Upper lobe of left lung (tissue), 6 donors: ENCODE results near the gene KCNJ10. TPM values are rescaled to one million over a fixed set of nuclear protein-coding genes. Genes with fewer than 3 reads are reported as not detected.

Source experiments
- ATAC-seq, 2 donors: fragments of 200-7000 bp; cut with Tn5 transposase; one replicate each; pipeline ENCODE4 v1.9.1; 2022; ENCODE audit warnings: mild to moderate bottlenecking in 2 of 2, moderate library complexity in 2 of 2; ENCODE audit not compliant: low FRiP score in 2 of 2
- DNase-seq, 2 donors: peaks; one replicate each; pipeline ENCODE4 v3.0.0-alpha.2; 2019 to 2020
- H3K27ac ChIP-seq, 4 donors: fragments of 200-600 bp; sonication (generic); one replicate each; pipeline ENCODE4 v1.5.1; 2016 to 2019
- H3K27me3 ChIP-seq, 4 donors: fragments of 200-600 bp; sonication (generic); one replicate each; pipeline ENCODE4 v1.5.1; 2017 to 2019
- H3K36me3 ChIP-seq, 4 donors: fragments of 200-600 bp; sonication (generic); one replicate each; pipeline ENCODE4 v1.5.1; 2016 to 2019
- H3K4me1 ChIP-seq, 4 donors: fragments of 200-600 bp; sonication (generic); one replicate each; pipeline ENCODE4 v1.5.1; 2018 to 2019
- H3K4me3 ChIP-seq, 4 donors: fragments of 200-600 bp; sonication (generic); one replicate each; pipeline ENCODE4 v1.5.1; 2017 to 2019; ENCODE audit warnings: mild to moderate bottlenecking in 2 of 4, moderate library complexity in 1 of 4
- H3K9me3 ChIP-seq, 4 donors: fragments of 200-600 bp; sonication (generic); one replicate each; pipeline ENCODE4 v1.5.1; 2018 to 2019
- CTCF ChIP-seq, 6 experiments: fragments of 450-650 bp in 4 of 6; fragments of 200-600 bp in 2 of 6; sonication (generic) in 2 of 6; IDR thresholded peaks; one replicate each; pipeline ENCODE4 v1.5.1; 2016 to 2019; ENCODE audit warnings: antibody characterized with exemption in 6 of 6
- EP300 ChIP-seq, 4 donors: sonication (generic); formaldehyde crosslinking; IDR thresholded peaks; one replicate each; pipeline ENCODE4 v1.5.1; 2017; ENCODE audit warnings: antibody characterized with exemption in 4 of 4, control low read depth in 2 of 4
- POLR2A ChIP-seq, 4 donors: fragments of 450-650 bp; IDR thresholded peaks; one replicate each; pipeline ENCODE4 v1.5.1; 2016 to 2017; ENCODE audit warnings: antibody characterized with exemption in 4 of 4, mild to moderate bottlenecking in 2 of 4
- POLR2AphosphoS5 ChIP-seq, 2 donors: sonication (generic); formaldehyde crosslinking; IDR thresholded peaks; one replicate each; pipeline ENCODE4 v1.5.1; 2017; ENCODE audit warnings: antibody characterized with exemption in 2 of 2
- WGBS, 2 donors: methylation state at CpG; one replicate each; pipeline ENCODE4 v1.1.5; 2017 to 2018; 5-methylcytosine and 5-hydroxymethylcytosine counted together
- total RNA-seq, 6 donors: library from RNA; depleted of rRNA in 4 of 6; stranded (reverse); fragments of >200 nt in 4 of 6; gene quantifications; one replicate each; pipeline versions ENCODE4 v1.1.0 to v1.2.1, GENCODE V29; 2016 to 2021
- donor health status: DM: no; HTN: no; CAD: no; lungs with moderate emphysema.
- donor health status: DM: no; HTN: yes; CAD: no; lungs with severe emphysema.

KCNJ10 gene
- total RNA-seq, 6 donors from 2014 or later = 0.11 TPM; not detected in 5

GRCh38 chr1:159949981-159950381, 120.0 kb downstream of the KCNJ10 start:
- TF ChIP-seq POLR2AphosphoS5 (IDR thresholded peaks at IDR 0.05) (no peak), CTCF (IDR thresholded peaks at IDR 0.05) (no peak), POLR2A (IDR thresholded peaks at IDR 0.05) (no peak), EP300 (IDR thresholded peaks at IDR 0.05) (no peak)
- peaks cover 10 to 22% (median 15%) of the 10 kb centered on the region in 4 donors for H3K4me1 ChIP-seq

GRCh38 chr1:159949123-159949522, 120.8 kb downstream of the KCNJ10 start:
- no peaks in the 10 kb centered on the region for H3K36me3 ChIP-seq
- peaks cover 12 to 20% (median 17%) of the 10 kb centered on the region in 4 donors for H3K4me1 ChIP-seq
- no peak for TF ChIP-seq CTCF (IDR thresholded peaks at IDR 0.05)
- TF ChIP-seq EP300 (IDR thresholded peaks at IDR 0.05) = no peak
- TF ChIP-seq POLR2A (IDR thresholded peaks at IDR 0.05) = no peak
- TF ChIP-seq POLR2AphosphoS5 (IDR thresholded peaks at IDR 0.05) = no peak
- H3K27me3 ChIP-seq = peaks cover 0 to 8% (median 0%) of the 10 kb centered on the region in 4 donors
- ATAC-seq = no peak
- no peak for DNase-seq
- H3K9me3 ChIP-seq = no peaks in the 10 kb centered on the region
- H3K27ac ChIP-seq = no peak overlapping the region
- WGBS, 2 donors = 67 to 71% methylated on average over 6 of the region's 6 CpGs
- no peak overlapping the region for H3K4me3 ChIP-seq

More at GRCh38 chr1:159949981-159950381, 120.0 kb downstream of the KCNJ10 start:
- Histone ChIP-seq H3K36me3 (no peaks in the 10 kb centered on the region), H3K27me3 (peaks cover 0 to 8% (median 0%) of the 10 kb centered on the region in 4 donors), H3K9me3 (no peaks in the 10 kb centered on the region), H3K4me3 (no peak overlapping the region), H3K27ac (no peak overlapping the region)
- DNase-seq (no peak), ATAC-seq (no peak)
- 92 to 93% methylated on average over 4 of the region's 4 CpGs for WGBS, 2 donors

Other genes starting within 250 kb of the KCNJ10 start
- 10 to 100 TPM in 5 of 6 donors, 1 to 10 TPM in 1; 4.1 to 50.3 (median 27.6) TPM for gene SLAMF8, start 243.3 kb downstream of the KCNJ10 start, total RNA-seq
- gene VSIG8, start 207.5 kb downstream of the KCNJ10 start, total RNA-seq = under 1 TPM in 1 of 6 donors, not detected in 5; 0.34 TPM
- gene CFAP45, start 170.0 kb downstream of the KCNJ10 start, total RNA-seq = 10 to 100 TPM in 2 of 6 donors, 1 to 10 TPM in 4; 1.2 to 34.6 (median 9.0) TPM
- 1,000 to 10,000 TPM in 1 of 6 donors, 100 to 1,000 TPM in 5; 167 to 1,014 (median 605) TPM for gene TAGLN2, start 144.7 kb downstream of the KCNJ10 start, total RNA-seq
- 1 to 10 TPM in 4 of 6 donors, under 1 TPM in 2; 0.55 to 2.3 (median 1.5) TPM for gene IGSF9, start 124.5 kb downstream of the KCNJ10 start, total RNA-seq
- under 1 TPM in 1 of 6 donors, not detected in 5; 0.34 TPM for gene SLAMF9, start 115.9 kb downstream of the KCNJ10 start, total RNA-seq
- 1 to 10 TPM; 2.8 to 6.5 (median 6.0) TPM for gene PIGM, start 38.2 kb downstream of the KCNJ10 start, total RNA-seq
- gene KCNJ9, start 11.4 kb upstream of the KCNJ10 start, total RNA-seq = not detected
- gene IGSF8, start 28.5 kb upstream of the KCNJ10 start, total RNA-seq = 10 to 100 TPM; 13.6 to 43.8 (median 36.9) TPM
- 10 to 100 TPM in 2 of 6 donors, 1 to 10 TPM in 4; 2.2 to 36.7 (median 3.8) TPM for gene ATP1A2, start 45.6 kb upstream of the KCNJ10 start, total RNA-seq
- under 1 TPM in 2 of 6 donors, not detected in 4; 0.52 to 0.61 TPM for gene ATP1A4, start 81.4 kb upstream of the KCNJ10 start, total RNA-seq
- gene CASQ1, start 120.4 kb upstream of the KCNJ10 start, total RNA-seq = under 1 TPM in 2 of 6 donors, not detected in 4; 0.17 to 0.91 TPM
- gene PEA15, start 135.2 kb upstream of the KCNJ10 start, total RNA-seq = 100 to 1,000 TPM in 1 of 6 donors, 10 to 100 TPM in 5; 30.4 to 174 (median 67.9) TPM
- gene DCAF8, start 192.4 kb upstream of the KCNJ10 start, total RNA-seq = 100 to 1,000 TPM; 108 to 340 (median 155) TPM
- 10 to 100 TPM; 28.3 to 69.1 (median 40.6) TPM for gene PEX19, start 215.0 kb upstream of the KCNJ10 start, total RNA-seq